ENCODE data around the gene ZNF91. TPM values are rescaled to one million over a fixed set of nuclear protein-coding genes. Genes with fewer than 3 reads are reported as not detected.
"Not testable (repeated sequence)": the region's sequence is repeated elsewhere in the genome, so short reads cannot be mapped to it uniquely, and the experiment has no call there.

Gene ZNF91
- total and polyA plus RNA-seq, 10 of the 15 experiments (the other 5 are each of a cell fraction or from before 2014, with no cell fraction given): 4.6 to 31.1 (median 11.3) TPM

- TF ChIP-seq IRF5 (IDR thresholded peaks at IDR 0.05; ENCODE audit: borderline replicate concordance): no peak
- TF ChIP-seq ETV6 (conservative IDR thresholded peaks at IDR 0.05 in 1 of 2, IDR thresholded peaks at IDR 0.05 in 1 of 2; ENCODE audit: borderline replicate concordance in 1 of 2, low read depth in 1 of 2): no peak
- TF ChIP-seq EGR1 (IDR thresholded peaks at IDR 0.05; ENCODE audit: borderline replicate concordance in 1 of 2, low read depth in 2 of 2, low read length in 2 of 2): no peak
- TF ChIP-seq IKZF2 (IDR thresholded peaks at IDR 0.05): no peak
- no peak for TF ChIP-seq RAD51 (IDR thresholded peaks at IDR 0.05)
- no peak for TF ChIP-seq CEBPZ (IDR thresholded peaks at IDR 0.05; ENCODE audit: low read depth, low read length)
- TF ChIP-seq YY1 (IDR thresholded peaks at IDR 0.05; ENCODE audit: low read depth, low read length): no peak
- TF ChIP-seq KLF5 (IDR thresholded peaks at IDR 0.05; ENCODE audit: partially characterized antibody): no peak
- no peak for TF ChIP-seq SMAD5 (IDR thresholded peaks at IDR 0.05; ENCODE audit: low read depth)
These were observed 25.6 kb upstream of the ZNF91 start (continued) for GRCh38 chr19:23420824-23421223.

DNA sequence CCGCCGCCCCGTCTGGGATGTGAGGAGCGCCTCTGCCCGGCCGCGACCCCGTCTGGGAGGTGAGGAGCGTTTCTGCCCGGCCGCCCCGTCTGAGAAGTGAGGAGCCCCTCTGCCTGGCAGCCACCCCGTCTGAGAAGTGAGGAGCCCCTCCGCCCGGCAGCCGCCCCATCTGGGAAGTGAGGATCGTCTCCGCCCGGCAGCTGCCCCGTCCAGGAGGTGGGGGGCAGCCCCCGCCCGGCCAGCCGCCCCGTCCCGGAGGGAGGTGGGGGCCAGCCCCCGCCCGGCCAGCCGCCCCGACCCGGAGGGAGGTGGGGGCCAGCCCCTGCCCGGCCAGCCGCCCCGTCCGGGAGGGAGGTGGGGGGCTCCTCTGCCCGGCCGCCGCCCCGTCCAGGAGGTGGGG lies 24.0 kb upstream of the ZNF91 start:
- in situ Hi-C loops (cut with MboI); FAIRE-seq; H3K36me3 ChIP-seq (ENCODE audit: control insufficient read depth in 2 of 2, insufficient read depth in 2 of 2, low read length in 1 of 2); POLR2A ChIA-PET; H4K20me1 ChIP-seq (ENCODE audit: control insufficient read depth, insufficient read depth); H3K27me3 ChIP-seq (replicated peaks in 1 of 2; ENCODE audit: control insufficient read depth in 2 of 2, insufficient read depth in 2 of 2, low read length in 1 of 2); H3K79me2 ChIP-seq (ENCODE audit: control insufficient read depth, insufficient read depth, low read length); DNase-seq (ENCODE audit: low read depth, low spot score); H2AFZ ChIP-seq (ENCODE audit: control insufficient read depth, low read depth, low read length); ATAC-seq; intact Hi-C loops (cut with micrococcal nuclease; ENCODE audit: unreplicated experiment); H3K4me2 ChIP-seq (ENCODE audit: control insufficient read depth, insufficient read depth); H3K4me3 ChIP-seq; SMC1A ChIA-PET (ENCODE audit: uncharacterized antibody, unreplicated experiment); H3K9me3 ChIP-seq (replicated peaks; ENCODE audit: control insufficient read depth, insufficient read depth, low read length); BruUV-seq (replicated peaks); H3K4me1 ChIP-seq (ENCODE audit: control insufficient read depth, insufficient read depth, low read length); RAD21 ChIA-PET (ENCODE audit: unreplicated experiment); H3K27ac ChIP-seq (ENCODE audit: control insufficient read depth, insufficient read depth); H3K9ac ChIP-seq (ENCODE audit: control insufficient read depth, insufficient read depth, low read length); CTCF ChIA-PET: not testable (repeated sequence)
- 80% methylated on average over 3 of the region's 38 CpGs for WGBS (ENCODE audit: insufficient coverage, insufficient replicate concordance, low lambda C conversion rate, missing lambda C conversion rate)
